SH-SY5Y (cell line): ENCODE results near the gene NIPSNAP3A.

Experiments used
- GATA2 ChIP-seq: IDR thresholded peaks from 2 replicates; pipeline ENCODE4 v1.6.1; 2011; ENCODE audit warnings: mild to moderate bottlenecking, low read depth, low read length
- GATA3 ChIP-seq: IDR thresholded peaks from 2 replicates; pipeline ENCODE4 v1.6.1; 2011; ENCODE audit warnings: low read depth, mild to moderate bottlenecking, low read length, moderate library complexity

NIPSNAP3A gene

GRCh38 chr9:104784098-104784497 lies 36.6 kb downstream of the NIPSNAP3A start:
- no peak for TF ChIP-seq GATA3
- TF ChIP-seq GATA2, result no peak

DNA sequence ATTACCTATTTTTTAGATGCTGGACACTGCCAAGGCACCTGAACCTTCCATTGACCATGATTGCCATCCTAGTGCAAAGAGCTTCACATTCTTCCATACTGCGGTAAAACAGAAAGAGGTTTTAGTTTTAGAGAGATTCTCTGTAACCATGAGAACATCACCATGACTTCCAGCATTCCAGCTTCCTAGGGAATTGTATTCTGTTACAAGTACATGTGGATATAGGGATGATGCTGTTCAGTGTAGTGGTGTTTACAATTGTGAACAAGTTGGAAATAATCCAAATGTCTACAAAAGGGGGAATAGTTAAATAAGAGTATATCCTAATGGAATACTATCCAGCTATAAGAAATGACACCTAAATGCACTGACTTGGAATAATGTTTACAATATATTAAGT lies 38.8 kb downstream of the NIPSNAP3A start:
- TF ChIP-seq GATA2 (no peak), GATA3 (no peak)

DNA sequence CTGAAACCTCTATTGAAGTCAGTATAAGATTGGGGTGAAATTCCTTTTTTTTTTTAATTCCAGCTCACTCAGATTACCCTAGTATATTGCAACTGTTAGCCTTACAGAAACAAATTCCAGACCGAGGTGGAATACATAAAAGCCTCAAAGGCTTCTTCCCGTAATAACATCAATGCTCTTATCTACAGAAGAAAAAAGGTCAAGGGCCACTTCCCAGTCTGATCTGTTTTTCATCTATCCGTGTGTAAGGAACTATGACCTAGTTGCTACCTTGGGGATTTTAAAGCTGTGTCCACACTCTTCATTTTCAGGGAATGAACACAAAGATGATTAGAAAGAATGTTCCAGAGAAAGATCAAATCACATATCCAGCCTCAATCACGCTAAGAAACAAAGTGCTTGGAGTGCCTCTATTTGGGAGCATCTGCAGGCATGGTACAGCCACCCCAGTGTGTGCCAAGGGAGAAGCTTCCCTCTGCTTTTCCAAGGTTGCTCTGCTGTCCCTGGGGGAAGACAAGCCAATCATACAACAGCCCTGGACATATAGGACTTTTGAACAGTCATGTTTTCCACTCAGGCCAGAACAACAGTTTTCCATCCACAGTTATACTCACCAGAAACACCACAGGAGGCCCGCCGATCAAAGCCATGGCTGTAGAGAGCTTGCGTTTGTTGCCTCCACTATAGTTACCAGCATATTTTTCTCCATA lies 40.0 kb downstream of the NIPSNAP3A start:
- no peak for TF ChIP-seq GATA2
- TF ChIP-seq GATA3, result no peak

DNA sequence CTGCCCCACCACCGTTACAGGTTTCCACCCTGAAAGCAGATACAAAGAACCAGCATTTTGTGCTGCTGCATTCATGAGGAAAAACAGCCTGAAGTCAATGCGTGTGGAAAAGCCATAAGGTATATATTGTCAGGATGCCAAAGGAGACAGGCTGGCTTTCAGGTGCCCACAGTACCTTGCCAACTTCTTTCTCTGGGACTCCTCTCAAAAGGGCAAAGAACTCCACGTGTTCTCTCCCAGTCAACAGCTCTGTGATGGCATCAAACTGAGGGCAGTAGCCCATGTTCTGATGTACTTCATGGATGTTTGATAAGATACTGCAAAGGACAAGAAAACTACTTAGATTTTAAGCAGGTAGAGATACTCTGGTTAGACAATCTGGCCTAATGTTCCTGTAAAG lies 40.8 kb downstream of the NIPSNAP3A start:
- TF ChIP-seq GATA3 (no peak), GATA2 (no peak)

GRCh38 chr9:104794070-104794469 lies 46.6 kb downstream of the NIPSNAP3A start:
- TF ChIP-seq GATA3, result no peak

DNA sequence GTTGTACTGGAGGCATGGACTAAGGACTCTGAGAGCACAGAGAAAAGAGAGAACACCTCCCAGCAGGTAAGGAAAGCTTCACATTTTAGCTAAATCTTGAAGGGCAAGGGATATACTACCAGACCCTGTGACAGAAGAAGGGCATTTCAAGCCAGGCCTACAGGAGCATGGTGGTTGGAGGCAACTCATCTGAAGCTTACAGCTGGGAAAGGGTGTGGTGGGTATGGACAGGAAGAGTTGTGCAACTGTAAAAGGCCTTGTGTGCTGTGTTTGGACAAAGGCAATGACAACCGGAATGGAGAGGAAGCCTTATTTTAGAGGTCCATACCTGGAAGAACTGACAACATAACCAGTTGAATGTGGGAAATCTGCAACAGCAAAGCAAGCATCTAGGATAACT lies 47.6 kb downstream of the NIPSNAP3A start:
- TF ChIP-seq GATA3, result no peak
- TF ChIP-seq GATA2, result no peak

- TF ChIP-seq GATA3, result no peak
- TF ChIP-seq GATA2, result no peak
Measured at GRCh38 chr9:104795857-104796256, 48.4 kb downstream of the NIPSNAP3A start.

GRCh38 chr9:104798209-104798995 lies 50.9 kb downstream of the NIPSNAP3A start:
- TF ChIP-seq GATA2, result peak; percentile 89
- TF ChIP-seq GATA3, result peak; percentile 67

GRCh38 chr9:104800068-104800785 lies 52.7 kb downstream of the NIPSNAP3A start:
- TF ChIP-seq GATA2 (no peak), GATA3 (no peak)

DNA sequence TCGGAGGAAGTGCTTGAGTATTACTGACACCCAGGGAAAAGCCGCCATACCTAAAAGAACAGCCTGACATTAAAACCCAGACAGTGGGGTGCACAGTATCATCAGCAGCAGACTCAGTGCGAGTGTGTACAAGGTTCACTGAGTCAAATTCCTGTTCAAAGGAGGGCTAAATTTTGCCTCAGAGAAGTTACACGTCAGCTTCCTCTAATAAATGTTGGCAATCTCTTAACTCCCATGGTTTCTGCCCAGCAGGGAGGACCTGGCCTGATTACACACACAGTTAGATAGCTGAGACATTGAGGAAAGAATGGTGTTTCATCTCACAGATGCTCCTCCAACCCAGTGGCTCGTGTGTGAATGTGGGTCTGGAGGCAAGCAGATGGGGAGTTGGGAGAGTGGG lies 54.6 kb downstream of the NIPSNAP3A start:
- TF ChIP-seq GATA2 (no peak), GATA3 (no peak)

GRCh38 chr9:104802906-104803305 lies 55.4 kb downstream of the NIPSNAP3A start:
- TF ChIP-seq GATA2 (peak; percentile 42; the same call in 1 of the 2 replicates), GATA3 (no peak)

- no peak for TF ChIP-seq GATA2
- no peak for TF ChIP-seq GATA3
Measured at GRCh38 chr9:104805441-104805840, 58.0 kb downstream of the NIPSNAP3A start.

GRCh38 chr9:104808035-104808614 lies 60.6 kb downstream of the NIPSNAP3A start:
- TF ChIP-seq GATA3 (peak; percentile 58), GATA2 (peak; percentile 78)
